HG03378 (cell line): Measurements from ENCODE around the gene MYLK2.

Experiments
- ATAC-seq: cut with Tn5 transposase; IDR thresholded peaks from one replicate; pipeline ENCODE4 v1.9.1; 2021; ENCODE audit warnings: mild to moderate bottlenecking, moderate library complexity; ENCODE audit not compliant: unreplicated experiment

The MYLK2 gene

GRCh38 chr20:31835554-31835953 lies 16.4 kb downstream of the MYLK2 start:
- peak; percentile 6 for ATAC-seq

- ATAC-seq: peak; percentile 73
Observed at GRCh38 chr20:31835977-31836852, 17.1 kb downstream of the MYLK2 start.

- no peak for ATAC-seq
Observed at GRCh38 chr20:31836853-31837608, 17.9 kb downstream of the MYLK2 start.

GRCh38 chr20:31837896-31838397 lies 18.8 kb downstream of the MYLK2 start:
- ATAC-seq: no peak

GRCh38 chr20:31838646-31839292 lies 19.6 kb downstream of the MYLK2 start:
- ATAC-seq: no peak

GRCh38 chr20:31839782-31840487 lies 20.8 kb downstream of the MYLK2 start:
- no peak for ATAC-seq

- ATAC-seq: no peak
Observed at GRCh38 chr20:31840906-31841816, 22.0 kb downstream of the MYLK2 start.

- no peak for ATAC-seq
Observed at GRCh38 chr20:31841928-31842327, 22.8 kb downstream of the MYLK2 start.

- ATAC-seq: no peak
Observed at GRCh38 chr20:31842471-31843157, 23.5 kb downstream of the MYLK2 start.

GRCh38 chr20:31843288-31843687 lies 24.1 kb downstream of the MYLK2 start:
- no peak for ATAC-seq

- no peak for ATAC-seq
Observed at GRCh38 chr20:31843881-31844280, 24.7 kb downstream of the MYLK2 start.

GRCh38 chr20:31844737-31845299 lies 25.7 kb downstream of the MYLK2 start:
- ATAC-seq: no peak

- no peak for ATAC-seq
Observed at GRCh38 chr20:31845300-31845863, 26.2 kb downstream of the MYLK2 start, which contains the start of gene FOXS1. Gene FOXS1, minus strand, starts transcription at chr20:31845604. Its CDS starts 62 bp downstream, at chr20:31845542.

- no peak for ATAC-seq
Observed at GRCh38 chr20:31846793-31847138, 27.6 kb downstream of the MYLK2 start.

- ATAC-seq: no peak
Observed at GRCh38 chr20:31848088-31848999, 29.2 kb downstream of the MYLK2 start.

- ATAC-seq: no peak
Observed at GRCh38 chr20:31849306-31849930, 30.3 kb downstream of the MYLK2 start.
